ENCODE measurements around the gene AMFR. TPM values are rescaled to one million over a fixed set of nuclear protein-coding genes. Genes with fewer than 3 reads are reported as not detected.

Gene AMFR
- total RNA-seq, 1 donor from 2014 or later, result 241 TPM

DNA sequence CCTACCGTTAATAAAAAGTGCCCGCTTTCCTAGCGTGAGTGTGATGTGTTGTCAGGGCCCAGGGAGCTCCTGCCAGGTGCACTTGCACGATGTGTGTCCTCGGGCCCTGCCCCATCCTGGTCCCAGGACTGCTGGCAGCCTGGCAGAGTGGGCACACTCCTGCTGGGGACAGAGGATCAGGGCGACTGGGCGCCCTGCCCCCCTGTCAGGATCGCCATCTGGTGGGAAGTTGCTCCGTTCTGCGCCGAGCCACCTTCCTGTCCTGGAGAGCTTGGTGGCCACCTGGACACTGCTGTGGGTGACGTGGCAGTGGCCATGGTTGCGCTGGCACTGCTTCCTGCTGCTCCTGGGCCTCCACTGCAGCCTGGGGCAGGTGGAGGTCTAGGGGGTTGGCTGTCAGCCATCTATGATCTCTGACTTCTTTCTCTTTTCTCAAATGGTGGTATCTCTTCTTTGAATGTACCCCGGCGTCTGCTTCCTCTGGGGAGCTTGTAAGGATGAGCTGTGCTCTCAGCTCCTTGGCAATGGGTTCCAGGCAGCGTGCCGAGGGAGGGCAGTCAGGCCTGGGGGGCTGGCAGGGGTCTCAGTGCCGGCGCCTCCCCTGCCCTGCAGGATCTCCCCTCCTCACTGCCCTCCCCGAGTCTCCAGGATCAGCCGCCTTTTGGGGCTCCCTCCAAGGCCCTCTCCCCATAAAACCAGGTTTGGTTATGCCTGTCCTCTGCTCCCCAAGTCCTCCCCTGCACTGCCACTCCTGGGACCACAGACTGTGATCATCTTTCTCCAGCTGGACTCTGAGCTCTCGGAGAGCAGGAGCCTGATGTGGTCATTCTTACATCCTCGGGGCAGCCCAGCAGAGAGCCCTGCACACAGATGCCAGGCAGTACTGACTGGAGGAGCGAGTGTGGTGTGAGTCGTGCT is 76.9 kb downstream of the AMFR start:
- DNase-seq (ENCODE audit: low read depth, low spot score), result no peak

DNA sequence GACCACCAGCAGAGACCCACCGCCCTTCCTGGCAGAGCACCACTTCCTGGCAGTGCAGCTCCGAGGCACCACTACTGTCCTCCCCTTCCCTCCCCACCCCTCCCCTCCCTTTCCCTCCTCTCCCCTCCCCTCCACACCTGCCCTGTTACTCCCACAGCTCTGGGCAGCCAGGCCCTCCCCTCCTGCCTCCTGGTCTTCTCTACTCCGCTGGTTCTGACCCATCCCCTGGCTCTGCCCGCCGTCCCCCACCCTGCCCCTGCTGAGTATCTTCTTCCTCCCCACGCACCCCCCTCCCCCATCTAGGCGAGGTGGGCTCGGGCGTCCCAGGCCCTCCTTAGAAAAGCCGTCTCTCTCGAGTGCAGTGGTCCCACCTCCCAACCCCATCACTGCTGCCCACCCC is 77.7 kb downstream of the AMFR start:
- DNase-seq (ENCODE audit: low read depth, low spot score), result no peak

DNA sequence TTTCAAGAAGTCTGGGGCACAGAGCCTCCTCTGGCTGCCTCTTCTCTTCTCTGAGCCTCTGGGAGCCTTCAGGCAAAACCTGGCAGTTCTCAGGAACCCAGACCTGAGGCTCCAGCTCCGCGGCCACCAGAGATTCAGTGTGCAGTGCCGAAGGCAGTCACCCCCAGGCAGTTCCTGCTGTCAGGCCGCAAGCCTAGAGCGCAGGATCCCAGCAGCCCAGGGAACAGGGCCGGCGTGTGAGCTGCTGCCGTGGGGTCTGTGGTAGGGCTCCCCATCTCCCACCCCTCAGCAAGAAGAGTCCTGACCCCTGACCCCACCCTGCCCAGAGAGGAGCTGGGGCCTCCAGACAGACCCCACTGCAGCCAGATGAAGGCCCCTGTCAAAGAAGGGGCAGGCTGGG is 78.2 kb downstream of the AMFR start:
- DNase-seq (ENCODE audit: low read depth, low spot score), result no peak

DNA sequence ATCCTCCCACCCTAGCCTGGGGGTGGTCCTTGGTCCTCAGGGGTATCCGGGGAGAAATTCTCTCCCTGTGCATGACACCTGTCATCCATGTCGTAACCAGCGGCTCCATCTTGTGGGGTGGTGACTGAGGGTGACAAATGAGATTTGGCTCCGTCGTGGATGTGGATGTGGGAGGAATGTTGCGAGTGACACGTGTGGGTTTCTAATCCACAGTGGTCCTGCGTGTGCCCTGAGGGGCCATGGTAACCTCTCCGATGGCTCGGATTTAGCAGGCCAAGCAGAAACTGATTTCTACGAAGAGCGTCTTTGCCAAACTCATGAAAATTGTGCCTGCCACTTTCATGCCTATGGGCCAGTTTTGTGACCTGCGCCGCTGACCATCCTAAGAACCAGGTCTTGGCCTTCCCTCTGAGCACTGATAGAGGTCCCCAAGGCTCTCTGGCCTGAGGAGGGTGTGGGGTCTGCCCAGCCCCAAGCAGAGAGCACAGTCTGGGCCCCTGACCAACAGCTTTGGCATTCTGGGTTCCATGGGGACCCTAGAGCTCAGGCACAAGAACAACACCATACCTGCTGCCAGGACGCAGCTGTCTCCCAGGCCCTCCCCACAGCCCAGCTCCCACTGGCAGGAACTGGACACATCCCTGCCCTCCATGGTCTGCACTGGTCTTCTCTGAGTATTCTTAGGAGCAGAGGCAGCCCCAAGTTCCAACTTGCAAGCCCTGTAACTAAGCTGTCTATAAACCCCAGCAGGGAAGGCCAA is 79.0 kb downstream of the AMFR start:
- DNase-seq (ENCODE audit: low read depth, low spot score), result no peak

DNA sequence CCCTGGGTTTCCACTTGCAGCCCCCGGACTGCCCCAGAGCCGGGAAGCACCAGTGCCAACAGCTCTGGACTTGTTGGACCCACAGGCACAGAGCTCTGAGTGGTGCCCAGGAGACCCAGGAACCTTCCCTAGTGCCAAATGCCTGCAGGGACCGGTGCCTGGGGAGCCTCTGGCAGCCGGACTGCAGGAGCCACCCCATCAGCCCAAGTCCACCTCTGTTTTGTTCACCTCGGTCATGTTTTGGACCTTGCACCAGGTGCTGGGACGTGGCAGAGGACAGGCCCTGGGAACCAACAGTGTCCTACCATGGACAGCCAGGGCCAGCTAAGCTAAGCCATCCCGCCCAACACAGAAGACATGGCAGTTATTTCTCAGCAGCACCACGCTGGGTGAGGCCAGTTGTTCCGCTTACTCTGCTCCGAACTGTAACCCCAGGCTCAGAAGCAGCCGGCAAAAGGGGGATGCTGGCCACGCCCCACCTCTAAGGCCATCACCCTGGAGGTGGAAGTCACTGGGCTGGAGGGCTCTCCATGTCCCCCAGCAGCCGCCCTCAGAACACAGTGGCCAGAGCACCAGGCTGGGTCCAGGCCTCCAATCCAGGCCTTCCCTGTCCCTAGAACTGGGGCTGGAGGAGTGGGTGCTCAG is 79.8 kb downstream of the AMFR start:
- DNase-seq (ENCODE audit: low read depth, low spot score), result no peak

DNA sequence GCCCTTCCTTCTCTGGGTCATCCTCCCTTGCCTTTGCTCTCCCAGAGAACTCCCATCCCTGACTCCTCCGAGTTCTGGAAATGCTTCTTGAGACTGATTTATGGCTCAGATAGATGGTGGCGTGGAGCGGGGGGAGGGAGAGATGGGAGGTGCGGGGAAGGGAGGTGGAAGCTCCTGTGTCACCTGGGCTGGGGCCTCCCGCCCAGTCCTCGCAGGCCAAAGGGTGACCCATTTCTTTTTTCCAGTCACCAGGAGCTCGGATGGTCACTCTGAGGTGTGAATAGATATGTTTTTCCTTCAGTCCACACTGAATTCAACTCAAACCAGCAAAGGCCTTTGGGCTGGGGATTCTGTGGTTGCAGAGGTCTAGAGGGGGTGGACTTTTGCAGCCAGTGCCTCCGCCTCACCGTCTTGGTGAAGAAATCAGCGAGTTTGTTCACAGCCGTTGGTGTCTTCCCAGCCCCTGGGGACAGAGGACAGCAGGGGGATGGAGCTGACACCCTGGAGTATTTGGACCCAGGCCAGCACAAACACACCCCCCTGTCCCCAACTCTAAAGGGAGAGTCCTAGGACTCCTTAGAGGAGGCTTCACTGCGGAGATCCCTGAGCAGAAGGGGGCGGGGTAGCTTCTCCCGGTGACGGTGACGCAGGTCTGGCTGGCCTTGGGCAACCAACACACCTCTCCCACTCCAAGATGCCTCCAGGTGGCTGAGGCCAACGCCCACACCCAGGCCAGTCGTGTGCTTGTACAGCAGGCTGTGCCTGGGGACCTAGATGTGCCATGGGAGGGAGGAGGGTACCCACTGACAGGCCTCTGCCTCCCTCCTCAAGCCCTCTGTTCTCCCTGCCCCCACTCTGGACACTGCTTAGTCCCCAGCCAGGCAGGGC is 80.6 kb downstream of the AMFR start:
- no peak for DNase-seq (ENCODE audit: low read depth, low spot score)

DNA sequence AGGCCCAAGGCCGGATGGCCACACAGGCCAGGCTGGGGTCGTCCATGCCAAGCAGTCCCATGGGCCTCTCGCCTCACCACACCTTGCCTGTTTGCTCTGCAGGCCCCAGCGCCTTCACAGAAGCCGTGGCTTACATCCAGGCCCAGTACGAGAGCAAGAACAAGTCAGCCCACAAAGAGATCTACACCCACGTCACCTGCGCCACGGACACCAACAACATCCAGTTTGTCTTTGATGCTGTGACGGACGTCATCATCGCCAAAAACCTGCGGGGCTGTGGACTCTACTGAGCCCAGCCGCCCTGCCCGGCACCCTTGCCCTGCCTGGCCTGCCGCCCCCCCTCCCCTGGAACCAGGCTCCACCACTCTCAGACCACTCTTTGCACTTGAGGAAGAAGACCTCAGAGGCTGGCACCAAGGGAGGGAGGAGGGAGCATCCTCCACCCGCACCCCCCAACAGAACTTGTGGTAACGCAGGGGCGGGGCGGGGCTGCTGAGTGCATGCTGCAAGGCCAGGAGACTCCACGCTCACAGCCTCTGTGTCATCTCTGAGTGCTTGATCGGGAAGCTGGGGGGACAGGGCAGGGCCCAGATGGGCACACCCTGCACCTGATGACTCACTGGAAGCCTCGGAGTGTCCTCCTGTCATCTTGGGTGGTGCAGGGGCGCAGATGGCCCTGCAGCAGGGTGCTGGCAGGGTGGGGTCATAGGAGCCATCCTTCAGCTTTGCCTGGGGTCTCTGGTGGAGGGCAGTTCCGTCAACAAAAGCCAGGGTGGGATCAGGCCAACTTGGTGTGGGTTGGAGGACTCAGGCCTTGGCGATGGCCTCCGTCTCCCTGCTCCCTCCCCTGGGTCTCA is 81.5 kb downstream of the AMFR start:
- no peak for DNase-seq (ENCODE audit: low read depth, low spot score)

DNA sequence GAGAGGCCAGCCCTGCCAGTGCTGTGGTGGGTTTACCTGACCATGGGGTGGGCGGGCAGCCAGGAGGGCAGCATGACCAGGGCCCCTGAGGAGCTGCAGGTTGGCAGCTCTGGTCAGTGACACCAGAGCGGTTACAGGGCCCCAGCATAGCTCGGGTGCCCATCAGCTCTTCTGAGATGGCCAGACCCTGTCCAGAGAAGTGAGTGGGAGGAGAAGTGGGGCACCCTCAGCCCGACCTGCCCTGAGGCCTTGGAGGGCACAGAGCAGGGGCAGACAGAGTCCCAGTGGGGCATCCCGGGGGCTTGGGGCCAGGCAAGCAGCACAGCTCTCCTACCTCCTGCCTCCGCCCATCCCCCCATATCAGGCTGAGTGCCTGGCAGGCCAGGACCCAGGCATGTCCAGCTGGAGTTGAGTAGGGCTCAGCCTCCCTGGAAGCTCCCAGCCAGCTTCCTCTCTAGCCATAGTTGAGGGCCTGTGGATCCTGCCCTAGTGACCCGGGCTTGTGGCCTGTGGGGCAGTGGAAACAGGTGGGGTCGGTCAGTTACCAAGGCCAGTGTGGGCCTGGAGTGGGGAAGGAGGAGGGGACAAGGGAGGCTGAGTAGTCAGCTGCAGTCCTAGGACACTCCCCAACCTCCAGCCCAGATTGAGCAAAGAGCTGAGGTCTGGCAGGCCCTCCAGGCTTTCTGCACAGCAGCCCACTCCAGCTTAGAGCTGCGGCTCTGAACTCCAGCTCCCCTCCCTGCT is 83.5 kb downstream of the AMFR start:
- no peak for DNase-seq (ENCODE audit: low read depth, low spot score)

DNA sequence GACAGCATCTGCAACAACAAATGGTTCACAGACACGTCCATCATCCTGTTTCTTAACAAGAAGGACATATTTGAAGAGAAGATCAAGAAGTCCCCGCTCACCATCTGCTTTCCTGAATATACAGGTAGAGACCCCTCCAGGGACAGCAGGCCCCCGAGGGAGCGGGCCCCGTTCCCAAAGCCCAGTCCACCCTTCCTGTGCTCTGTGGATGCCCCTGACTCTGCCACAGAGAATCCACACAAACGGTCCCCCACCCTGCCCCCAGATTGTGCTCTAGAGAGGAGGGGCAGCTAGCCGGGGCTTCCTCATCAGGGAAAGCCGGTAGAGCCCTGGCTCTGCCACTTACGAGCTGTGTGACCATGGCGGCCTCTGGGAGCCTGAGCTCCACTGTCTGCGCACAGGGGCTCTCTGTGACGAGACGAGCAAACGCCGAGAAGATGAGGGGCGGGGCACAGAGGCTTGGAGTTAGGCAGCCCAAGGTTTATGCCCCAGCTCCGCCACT is 84.4 kb downstream of the AMFR start:
- no peak for DNase-seq (ENCODE audit: low read depth, low spot score)

DNA sequence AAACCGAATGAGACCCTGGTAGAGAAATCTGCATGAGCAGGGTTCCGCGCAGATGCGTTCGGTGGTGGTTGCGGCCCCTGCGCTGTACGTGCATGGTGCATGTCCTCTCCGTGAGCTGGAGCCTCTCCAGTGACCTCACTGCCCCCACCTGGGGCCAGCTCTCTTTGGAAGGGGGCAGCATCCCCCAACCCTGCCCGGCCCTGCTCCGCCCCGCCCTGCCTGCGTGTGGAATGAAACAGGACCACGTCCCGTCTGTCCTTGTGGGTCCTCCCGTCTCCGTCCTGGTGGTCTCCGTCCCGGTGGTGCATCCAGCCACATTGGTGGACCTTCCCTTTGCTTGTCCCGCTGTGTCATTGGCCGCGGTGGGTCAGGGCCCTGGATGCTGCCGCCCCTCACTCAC is 84.9 kb downstream of the AMFR start:
- no peak for DNase-seq (ENCODE audit: low read depth, low spot score)

DNA sequence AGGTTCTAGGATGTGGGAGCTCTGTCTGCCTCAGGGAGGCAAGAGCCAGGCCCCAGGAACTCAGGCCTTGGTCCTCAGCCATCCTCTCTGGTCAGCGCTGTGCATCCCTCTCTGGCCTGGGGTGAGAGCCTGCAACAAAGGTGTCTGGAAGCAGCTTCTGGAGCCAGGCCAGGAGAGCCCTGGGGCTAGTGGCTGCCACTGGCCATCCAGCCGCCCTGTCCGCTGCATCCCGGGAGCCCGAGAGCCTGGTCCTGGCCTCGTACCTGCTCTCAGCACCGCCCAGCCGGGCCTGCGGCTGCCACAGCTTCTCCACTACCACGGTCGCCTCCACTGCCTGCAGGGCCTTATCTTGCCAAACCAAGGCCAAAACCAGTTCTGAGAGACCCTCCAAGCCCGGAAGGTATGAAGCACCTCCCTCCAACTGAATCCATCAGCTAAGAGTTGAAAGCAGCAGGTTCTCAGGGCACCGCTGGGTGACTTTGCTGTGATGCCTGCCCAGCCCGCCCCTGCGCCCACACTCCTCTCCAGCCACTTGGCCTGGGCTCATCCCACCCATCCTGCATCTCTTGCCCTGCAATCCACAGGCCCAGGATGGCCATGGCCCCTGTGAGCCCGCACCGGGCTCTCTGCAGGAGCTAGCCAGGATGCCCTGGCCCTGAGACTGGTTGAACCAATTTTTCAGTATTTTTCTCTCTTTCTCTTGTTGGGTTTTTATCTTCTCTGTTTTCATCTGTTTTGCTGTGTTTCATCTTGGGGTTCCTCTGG is 85.7 kb downstream of the AMFR start:
- DNase-seq (ENCODE audit: low read depth, low spot score), result no peak

DNA sequence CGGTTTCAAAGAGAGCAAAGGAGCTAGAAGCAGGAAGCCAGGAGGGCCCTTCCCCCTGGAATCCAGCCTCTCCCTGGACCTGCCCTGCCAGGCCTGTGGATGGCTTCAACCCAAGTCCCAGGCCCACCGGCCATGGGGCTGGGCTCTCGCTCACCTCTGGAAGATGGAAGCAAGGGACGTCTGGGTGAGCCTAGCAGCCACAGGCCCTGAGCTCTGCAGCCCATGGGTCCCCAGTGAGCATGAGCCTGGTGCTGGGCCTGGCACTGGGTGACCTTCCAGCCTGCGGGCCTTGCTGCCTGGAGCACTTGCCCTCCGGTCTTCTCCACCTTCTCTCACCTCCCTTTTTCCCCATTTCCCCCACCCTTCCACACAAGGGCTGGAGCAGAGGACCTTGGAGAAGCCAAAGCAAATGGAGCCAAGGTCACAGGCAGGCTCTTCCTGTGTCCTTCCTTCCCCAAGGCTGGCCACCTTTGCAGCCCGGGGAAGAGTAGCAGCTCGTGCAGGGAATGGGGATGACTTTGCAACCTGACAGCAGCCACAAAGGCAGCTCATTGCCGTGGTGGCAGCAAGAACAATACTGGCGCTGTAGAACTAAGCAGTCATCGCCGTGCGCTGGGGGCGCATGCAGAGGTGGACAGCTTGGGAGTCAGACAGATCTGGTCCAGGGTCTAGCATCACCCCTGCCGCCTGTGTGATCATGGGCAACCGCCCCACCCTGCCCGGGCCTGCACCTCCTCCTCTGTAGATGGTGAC is 86.6 kb downstream of the AMFR start:
- DNase-seq (ENCODE audit: low read depth, low spot score), result no peak

DNA sequence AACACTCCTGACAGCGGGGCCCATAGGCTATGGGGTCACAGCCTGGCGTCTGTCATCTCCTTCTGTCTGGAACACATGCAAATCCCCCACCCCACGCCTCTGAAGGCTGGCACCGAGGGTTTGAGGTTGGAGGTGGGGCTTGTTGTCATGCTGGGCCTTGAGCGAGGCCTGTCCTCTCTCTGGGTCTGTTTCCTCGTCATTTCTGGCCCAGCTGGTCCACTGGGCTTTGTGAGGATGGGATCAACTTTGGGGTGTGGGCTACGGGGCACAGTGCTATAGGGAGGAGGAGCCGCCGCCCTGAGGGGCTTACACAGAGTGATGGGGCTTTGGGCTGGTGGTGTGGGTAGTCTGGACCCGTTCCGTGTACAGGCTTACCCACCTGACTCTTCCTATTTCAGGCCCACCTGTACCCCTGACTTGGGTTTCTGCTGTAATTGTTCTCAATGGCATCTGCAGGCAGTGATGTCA is 87.5 kb downstream of the AMFR start:
- DNase-seq (ENCODE audit: low read depth, low spot score), result no peak

DNA sequence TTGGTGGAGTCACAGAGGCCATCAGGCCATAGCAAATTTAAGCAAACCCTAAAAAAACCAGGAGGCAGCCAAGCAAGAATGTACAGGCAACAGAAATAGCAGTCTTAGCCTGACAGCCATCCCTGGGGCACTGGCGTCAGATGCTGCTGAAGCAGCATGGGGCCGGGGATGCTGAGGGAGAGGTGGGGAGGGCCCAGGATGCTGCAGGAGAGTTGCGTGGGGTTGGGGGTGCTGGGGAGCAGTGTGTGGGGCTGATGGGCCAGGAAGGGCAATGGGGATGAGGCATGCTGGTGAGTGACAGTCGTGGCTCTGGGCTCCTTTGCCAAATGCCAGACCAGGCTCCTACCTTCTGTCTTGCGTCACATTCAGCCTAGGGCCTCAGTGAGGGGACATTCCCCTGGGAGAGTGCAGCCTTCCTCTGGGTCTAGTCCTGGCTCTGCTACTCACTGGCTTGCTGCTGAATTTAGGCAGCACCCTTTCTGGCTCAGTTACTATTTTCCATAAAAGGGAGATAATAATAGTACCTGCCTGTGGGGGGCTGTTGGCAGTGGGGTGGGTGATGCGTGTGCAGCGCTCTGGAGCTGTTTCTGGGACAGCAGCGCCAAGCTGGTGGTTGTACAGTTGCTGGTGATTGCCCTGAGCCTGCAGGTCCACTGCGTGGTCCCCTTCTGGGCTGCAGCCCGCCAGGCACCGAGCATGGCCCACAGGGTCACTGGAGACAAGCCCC is 88.1 kb downstream of the AMFR start:
- no peak for DNase-seq (ENCODE audit: low read depth, low spot score)

DNA sequence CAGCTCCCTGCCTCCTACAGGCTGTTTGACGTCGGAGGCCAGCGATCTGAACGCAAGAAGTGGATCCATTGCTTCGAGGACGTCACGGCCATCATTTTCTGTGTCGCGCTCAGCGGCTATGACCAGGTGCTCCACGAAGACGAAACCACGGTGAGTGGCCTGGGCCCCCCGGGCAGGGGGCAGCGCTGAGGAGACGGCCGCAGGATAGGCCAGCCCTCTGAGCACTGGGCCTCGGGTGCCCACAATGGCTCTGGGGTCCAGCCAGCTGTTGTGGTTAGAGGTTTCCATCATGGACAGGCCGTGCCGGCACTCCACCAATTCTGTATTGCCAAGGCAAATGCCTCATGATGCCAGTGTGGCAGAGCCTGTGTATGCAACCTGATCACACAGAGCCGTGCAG is 88.6 kb downstream of the AMFR start:
- no peak for DNase-seq (ENCODE audit: low read depth, low spot score)

DNA sequence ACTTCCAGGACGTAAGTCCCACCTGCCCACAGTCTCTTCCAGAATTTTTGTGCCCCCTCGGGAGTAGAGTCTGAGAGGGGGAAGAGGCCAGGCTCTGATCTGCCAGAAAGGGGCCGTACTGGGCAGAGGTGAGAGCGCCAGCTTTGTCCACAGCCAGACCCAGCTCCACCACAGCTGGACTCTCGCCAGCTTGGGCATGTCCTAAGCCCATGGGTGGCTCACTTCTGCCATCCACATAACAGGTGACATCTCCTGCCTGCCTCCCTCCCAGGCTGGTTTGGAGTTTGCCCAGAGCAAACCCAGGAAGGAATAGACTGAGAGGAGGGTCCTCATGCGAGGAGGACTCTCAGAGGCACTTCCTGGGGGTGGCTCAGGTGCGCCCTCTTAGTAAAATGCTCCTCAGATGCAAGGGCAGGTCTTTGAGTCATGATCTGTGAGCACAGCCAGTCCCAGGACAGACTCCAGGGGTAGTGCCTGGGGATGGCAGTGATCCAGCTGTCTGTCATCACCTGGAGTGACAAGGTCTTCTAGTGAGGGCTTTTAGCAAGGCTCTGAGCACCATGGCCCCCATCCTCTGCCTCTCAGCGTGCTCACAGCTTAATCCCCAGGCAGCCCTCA is 89.2 kb downstream of the AMFR start:
- no peak for DNase-seq (ENCODE audit: low read depth, low spot score)

DNA sequence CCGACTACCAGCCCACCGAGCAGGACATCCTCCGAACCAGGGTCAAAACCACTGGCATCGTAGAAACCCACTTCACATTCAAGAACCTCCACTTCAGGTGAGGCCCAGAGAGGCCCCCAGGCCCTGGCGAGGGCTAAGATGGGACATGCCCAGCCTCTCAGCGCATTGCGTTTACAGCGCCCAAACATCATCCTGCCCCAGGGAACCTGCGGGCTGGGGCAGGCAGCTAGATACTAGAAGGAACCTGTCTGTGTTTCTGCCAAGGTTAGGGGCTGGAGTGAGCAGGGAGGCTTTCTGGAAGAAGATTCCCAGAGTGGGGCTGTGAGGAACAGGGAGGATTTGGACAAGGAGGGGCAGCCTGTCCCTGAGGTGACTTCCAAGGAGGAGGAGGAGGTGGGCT is 90.6 kb downstream of the AMFR start:
- DNase-seq (ENCODE audit: low read depth, low spot score), result no peak

Data from pulmonary artery endothelial cell (primary cell).